Stimulated activated naive CD4-positive, alpha-beta T cell (primary cell): ENCODE data around the gene IFT43.

Source experiments
- DNase-seq, 6 experiments: peaks; one replicate each; lab custom pipeline; 2025; lab: John Stamatoyannopoulos, UW

Gene IFT43

DNA sequence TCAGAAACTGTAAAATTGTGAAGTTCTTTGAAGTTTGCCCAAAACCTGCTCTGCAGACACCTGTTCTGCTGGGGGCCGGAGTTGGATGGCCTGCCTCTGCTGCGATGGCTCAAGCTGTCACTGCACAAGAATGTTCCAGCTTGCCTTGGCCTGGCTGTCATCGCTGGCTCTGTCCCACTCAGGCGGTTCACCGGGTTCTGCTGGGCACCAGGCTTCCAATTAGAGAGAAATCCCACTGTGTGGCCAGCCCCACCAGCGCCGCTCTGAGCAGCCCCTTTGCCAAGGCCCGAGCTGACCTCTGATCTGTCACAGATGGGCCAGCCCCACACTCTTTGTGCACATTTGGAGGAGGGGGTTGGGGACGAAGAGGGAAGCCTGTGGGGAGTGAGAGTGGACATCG, 94.5 kb downstream of the IFT43 start:
- DNase-seq: no peak

DNA sequence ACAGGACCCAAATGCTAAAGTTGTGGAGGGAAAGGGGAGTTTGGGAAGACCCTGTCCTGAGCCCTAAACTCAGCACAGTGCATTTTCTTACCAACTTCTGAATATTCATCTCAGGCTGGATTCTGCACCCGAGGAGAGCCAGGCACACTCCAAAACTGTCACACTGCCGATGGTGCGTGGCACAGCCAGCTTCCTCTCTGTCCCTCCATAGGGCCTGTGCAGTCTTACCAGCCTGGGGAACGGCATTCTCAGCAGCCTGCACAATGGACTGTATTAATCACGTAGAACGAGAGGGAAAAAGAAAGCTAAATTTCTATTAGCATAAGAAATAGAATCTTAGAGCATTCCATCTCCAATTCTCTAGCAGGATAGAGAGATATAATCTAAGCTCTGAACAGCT, 94.9 kb downstream of the IFT43 start:
- DNase-seq: no peak

DNA sequence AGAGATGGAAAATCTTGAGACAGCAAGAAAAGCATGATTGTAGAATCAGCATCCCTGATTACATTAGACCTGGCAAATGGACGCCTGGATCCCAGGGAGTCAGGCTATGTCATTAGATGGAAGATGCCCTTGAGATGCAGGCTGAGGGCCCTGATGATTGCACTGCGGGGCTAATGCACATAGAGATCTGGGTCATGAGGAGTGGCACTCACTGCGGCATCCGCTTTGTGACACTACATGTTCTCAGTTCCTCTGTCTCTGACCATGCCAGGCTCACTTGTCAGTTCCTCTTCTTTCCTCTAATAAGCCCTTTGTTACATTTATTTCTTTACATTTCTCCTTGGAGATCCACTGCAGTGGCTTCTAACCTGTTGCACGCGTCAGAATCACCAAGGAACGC, 96.1 kb downstream of the IFT43 start:
- DNase-seq: no peak

DNA sequence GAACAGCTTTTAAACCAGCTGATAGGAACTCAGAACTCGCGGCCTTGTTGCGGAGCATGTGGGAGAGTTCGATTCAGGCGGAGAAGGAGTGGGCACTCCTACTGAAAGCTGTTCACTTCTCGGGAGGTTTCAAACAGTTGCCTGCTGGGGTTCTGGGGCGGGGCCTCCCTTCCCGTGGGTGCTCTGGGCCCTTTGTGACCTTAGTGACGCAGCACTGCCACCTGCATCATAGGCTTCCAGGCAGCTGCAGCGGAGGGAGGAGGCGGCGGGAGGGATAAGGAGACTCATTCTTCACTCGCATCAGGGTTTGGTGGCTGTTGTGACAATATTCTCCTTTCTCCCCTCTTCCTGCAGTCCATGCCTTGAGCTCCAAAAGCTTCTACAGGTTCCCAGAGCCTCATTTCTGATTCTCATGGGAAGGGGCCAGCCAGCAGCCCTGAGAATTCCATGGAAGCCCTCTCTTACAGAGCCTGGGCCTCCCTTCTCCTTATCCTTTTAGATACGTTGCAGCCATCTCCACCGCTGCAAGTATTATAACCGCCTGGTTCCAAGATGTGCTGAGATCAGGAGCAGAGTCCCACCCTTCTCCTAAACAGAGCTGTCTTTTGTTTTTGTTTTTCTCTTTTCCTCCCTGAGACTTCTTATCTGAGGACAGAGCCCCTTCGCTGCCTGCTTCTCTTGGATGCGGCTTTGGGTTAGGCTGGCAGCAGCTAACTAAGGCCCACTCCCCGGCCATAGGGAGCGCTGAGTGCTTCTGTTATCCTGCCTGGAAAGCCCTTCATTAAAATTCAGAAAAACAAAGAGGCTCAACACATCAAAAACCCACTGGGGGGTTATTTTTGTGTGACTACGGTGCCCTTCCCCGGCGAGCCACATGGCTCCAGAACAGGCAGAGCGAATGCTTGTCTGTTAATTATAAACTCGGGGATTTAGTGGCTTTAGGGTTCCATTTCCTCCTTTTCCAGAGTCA, 98.5 kb downstream of the IFT43 start:
- DNase-seq: no peak

DNA sequence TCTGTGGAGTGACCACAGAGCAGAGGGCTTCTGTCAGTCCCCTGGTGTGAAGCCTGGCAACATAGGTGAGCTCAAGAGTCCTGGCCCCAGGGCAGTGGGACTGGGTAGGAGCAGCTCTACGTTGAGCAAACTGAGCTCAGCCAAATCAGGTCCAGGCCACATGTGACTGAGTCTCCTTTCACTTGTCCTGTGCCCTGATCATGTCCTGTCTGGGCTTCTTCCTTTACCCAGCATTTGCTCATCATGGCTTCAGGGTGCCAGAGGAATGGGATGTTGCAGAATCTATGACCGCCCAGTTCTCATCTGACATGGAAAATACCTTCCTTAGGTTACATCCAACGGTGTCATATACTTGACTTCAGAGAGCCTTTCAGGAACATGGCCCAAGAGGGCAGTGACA, 99.8 kb downstream of the IFT43 start:
- DNase-seq: no peak

DNA sequence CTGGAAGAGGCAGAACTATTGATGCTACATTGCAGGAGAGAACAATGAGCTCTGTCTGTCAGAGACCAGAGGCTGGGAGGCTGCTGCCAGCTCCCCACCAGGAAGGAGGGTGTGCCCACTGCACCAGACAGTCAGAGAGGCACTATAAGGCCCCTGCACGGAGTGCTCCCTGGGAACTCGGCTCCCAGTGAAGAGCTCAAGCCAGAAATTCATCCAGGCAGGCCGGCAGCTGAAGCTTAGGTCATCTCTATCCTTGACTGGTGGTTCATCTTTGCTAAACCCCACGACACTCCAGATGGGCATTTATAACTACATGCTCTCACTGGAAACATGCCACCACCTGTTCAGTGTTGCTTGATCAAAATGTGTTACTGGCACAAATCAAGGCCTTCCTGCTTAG, 101.1 kb downstream of the IFT43 start:
- DNase-seq: no peak

DNA sequence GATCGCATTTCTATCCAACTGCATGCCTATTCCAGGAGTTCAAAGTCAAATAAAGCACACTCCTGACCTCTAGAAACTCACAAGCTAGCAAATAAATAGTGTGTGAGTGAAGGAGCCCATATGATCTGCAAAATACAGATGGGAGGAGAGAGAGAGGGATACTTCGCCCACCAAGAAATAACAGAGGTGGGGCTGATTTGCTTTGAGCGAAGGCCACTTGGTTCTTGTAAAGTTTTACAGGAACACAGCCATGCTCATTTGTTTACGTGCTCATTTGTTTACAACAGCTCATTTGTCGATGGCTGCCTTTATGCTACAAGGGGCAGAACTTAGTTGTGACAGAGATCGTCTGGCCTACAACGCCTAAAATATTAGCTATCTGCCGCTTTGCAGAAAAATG, 102.8 kb downstream of the IFT43 start:
- no peak for DNase-seq

DNA sequence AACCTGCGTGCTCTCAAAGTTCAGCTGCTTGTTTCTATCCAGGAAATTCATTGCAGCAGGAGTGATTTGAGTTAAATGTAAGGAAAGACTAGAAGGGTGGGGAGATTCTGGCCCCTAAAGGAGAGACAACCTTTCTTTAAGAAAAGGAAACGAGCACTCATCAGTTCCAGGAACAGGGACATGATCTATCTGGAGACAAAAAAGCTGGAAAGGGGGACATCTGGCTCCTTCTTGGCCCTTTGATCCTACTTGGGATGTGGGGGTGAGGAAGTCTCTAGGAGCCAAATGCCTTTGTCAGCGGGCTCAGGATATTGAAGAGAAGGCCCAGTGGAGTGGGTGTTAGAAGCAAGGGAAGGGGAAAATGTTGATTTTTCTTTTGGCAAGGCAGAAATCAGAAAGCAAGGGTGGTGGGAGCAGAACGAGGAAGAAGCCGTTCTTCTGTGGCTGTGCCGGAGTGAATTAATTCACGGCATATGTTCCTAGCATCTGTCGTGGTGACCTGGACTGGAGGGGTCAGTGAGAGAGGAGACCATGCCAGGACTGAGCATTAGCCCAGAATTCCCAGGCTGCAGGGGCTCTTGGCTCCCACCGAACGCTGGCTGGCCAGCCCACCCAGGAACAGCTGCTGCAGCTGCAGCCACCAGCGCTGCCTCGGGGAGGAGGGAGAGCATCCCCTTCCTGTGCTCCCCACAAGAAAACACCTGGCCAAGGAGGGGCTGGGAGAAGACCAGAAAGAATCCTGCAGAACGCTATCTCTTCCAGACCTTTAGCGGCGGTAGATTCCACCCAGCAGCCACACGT, 103.4 kb downstream of the IFT43 start:
- DNase-seq: no peak

DNA sequence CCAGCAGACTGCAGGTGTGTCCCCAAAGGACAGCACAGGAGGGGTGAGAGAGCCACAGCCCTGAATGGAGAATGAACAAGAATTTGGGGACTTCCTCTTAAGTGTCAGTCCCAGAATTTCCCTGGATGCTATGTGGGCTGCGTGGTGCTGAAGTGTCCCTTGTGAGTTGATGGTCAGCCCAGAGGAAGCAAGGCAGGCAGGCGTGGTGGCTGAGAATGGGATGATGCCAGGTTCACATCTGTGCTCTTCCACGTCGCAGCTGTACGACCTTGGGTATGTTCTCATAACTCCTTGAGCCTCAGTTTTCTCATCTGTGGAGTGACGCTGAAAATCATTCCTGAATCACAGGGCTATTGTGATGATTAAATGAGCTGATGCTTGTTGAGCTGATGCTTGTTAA, 104.0 kb downstream of the IFT43 start:
- DNase-seq: no peak

DNA sequence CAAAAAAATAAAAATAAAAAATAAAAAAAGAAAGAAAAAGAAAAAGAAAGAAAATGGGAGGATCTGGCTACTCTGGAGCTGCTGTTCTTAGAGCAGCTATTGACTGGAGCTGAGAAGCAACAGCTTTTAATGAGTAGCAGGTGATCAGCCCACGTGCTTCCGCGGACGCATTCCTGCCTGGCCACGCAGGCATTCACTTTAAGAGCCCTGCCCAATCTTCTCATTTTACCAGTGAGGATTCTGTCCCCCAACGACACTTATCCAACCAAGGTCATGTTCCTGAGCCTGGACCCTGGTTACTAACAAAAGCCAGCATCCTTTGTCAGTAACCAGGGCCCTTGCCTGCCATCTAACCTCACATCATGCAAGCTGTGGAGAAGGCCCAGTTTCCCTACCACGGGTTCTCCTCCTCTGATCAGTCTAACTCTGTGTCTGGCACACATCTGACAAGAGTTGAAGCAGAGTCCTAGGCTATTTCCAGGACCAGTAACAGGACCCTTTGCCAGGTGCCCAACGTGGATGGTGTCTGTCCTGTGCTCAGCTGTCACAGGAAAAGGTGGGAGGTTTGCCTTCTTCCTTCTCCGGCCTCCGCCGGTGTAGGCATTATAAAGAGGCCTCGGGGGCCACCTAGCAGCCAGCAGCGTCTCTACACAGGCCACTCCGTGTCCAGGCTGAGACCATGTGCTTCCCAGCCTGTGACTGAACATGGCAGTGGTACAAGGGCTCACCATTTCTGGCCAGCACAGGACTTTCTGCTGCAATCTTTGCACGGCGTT, 105.2 kb downstream of the IFT43 start:
- no peak for DNase-seq

DNA sequence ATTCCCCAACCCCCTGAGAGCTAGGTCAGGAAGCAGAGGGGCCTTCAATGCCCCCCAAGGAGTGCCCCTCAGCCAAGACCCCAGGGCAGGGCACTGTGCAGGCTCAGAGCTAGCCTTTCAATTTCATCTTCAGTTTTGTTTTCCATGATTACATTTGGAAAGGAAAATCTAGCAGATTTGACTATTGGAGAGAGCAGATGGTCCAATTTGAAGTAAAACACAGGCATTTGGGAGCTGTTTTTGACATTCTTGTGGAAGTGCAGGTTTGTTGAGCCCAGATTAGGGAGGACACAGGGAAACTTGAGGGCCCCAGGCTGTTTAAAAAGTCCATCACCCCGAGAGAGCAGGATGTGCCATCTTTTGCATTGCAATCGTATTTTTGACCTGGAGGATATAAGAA, 107.5 kb downstream of the IFT43 start:
- no peak for DNase-seq

DNA sequence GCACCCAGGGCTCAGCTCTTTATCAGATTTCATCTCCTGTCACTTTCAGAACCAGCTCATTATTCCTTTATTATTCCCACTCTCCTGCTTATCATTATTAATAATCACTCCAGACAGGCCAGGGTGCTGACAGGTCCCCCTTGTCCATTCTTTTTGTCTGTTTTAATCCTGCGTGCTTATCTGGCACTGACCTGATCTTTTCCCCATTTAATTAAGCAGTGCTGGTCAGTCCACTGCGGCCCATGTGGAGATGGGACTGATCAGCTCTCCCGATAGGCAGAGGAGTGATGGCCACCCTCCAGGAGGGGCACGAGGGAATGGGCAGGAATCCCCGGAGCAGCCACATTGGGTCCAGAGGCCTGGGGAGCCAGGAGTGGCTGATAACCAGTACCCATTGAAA, 110.7 kb downstream of the IFT43 start:
- no peak for DNase-seq

DNA sequence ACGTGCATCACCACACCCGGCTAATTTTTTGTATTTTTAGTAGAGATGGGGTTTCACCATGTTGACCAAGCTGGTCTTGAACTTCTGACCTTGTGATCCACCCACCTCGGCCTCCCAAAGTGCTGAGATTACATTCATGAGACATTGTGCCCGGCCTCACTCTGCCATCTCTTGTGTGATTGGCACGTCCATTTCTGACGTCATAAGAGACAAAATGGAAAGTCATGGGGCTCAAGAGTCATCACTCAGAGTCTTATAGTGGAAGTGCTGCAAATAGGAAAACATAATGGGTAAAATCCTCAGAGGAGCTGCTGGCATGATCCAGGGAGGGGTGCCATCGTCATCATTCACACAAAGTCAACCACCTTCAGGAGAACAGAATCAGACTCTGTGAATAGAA, 112.0 kb downstream of the IFT43 start:
- DNase-seq: no peak

DNA sequence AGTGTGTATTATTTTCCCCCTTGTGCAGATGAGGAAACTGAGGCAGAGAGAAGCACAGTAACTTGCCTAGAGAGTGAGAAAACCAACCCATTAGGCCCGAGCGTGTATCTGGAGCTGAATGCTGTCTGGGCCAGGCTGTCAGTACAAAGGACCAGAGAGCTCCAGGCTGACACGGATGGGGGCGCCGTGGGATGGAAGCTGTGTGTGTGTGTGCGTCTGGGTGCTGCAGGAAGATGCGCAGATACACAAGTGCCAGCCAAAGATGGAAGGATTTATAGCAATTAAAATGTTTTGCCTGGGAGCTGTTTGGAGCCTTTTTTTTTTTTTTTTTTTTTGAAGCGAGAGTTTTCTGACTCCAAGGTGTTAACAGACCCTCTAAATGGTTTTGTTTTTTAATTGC, 112.5 kb downstream of the IFT43 start:
- no peak for DNase-seq

DNA sequence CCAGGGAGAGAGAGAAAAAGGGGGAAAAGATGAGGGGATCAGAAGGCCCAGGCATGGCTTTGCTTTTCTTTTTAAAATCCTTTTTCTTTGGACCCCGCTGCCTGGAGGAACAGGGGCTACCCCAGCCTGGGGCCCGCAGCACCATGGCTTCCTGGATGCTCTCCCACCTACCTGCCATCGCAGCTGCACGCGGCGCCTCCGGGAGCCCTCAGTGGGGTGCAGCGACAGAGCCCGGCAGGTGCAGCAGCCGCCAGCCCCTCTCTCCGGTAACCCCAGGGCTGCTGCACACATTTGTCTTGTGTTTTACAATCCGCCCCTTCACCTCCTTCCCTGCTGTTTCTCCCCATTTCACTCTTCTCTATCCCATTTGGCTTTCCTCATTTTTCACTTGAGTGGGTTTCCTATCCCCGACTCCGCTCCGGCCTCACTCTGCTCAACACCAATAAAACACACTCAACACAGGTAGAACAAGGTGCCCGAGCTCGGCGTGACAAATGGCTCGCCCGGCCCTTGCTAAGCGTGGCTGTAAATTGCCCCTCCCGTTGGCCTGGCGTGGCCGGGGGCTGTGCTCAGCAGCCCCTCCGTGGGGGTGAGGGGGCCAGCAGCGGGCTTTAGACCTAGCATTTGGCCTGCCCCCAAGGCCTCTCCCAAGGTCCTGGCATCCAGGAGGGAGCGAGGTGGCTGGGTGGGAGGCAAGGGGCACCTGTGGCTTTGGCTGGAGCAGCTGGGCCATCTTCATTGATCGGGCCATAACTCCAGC, 113.5 kb downstream of the IFT43 start:
- no peak for DNase-seq

DNA sequence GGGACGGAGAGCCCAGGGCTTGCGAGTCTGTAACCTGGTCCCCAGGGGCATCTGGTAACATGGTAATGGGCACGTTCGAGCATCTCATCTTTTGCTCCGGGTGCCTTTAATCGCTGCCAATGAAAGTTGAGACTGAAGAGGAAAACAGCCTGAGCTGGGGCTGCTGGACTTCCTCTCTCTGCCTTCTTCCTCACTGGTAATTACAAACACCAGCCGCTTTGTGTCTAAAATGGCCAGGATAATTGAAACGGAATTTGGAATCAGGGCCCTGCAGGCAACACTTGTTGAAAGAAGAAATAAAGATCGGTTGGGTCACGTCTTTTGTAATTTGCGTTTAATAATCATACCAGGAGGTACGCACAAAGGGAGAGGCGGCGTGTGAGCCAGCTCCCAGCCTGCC, 114.7 kb downstream of the IFT43 start:
- DNase-seq: no peak

DNA sequence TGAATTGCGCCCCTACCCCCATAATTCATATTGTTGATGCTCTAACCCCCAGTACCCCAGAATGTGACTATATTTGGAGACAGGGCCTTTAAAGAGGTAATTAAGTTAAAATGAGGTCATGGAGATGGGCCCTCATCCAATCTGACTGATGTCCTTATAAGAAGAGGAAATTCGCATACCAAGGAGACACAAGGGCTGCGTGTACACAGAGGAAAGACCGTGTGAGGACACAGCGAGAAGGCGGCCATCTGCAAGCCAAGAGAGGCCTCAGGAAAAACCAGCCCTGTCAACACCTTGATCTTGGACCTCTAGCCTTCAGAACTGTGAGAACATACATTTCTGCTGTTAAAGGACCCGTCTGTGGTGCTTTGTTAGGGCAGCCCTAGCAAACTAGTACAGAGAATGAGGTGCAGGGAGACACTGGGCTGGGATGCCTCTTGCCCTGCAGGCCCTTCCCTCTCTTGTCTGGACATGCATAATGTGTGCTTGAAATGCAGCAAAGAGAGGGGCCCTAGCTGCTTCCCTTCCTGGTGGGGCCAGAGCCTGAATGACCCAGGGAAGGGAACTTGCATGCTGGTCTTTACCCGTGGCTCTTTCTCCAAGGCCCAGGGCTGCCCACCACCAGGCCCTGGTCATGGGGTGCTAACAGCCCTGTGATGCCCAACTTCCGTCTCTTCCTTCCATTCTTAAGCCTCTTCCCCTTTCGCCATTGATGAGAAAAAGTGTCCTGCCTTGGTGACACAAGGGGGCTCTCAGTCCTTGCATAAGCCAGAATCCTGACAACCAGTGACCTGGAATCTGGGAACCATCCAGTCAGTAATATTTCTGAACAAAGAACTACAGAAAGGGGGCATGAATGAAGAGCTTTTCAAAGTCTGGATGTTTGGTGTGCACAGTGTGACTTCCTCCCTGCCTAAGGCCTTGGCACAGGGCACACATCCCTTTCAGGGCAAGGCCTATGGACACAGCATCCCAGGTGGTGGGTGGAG, 116.1 kb downstream of the IFT43 start:
- no peak for DNase-seq

DNA sequence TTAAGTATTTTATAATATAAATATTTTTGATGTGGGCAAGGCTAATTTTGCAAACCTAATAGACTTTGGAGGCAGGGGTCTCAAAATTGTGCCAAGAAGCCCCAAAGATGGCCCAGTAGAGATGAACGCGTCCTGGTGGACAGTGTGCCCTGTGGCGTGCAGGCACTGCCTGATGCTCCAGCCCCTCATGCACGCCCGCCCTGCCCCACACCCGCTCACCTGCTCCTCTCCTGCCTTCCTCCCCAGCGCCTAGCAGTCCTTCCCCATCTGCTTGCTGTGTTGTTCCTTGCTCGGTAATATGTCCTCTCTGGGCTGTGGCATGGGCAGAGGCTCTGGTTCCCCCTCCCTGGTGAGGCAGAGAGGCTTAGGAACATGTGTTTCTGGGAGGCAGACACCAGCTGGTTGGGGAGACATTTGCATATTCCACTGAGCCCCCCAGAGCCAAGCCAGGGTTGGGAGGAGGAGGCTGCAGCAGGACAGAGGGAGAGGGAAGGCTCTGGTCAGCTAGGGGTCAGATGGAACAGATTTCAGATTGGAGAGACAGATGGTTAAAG, 119.3 kb downstream of the IFT43 start:
- no peak for DNase-seq

DNA sequence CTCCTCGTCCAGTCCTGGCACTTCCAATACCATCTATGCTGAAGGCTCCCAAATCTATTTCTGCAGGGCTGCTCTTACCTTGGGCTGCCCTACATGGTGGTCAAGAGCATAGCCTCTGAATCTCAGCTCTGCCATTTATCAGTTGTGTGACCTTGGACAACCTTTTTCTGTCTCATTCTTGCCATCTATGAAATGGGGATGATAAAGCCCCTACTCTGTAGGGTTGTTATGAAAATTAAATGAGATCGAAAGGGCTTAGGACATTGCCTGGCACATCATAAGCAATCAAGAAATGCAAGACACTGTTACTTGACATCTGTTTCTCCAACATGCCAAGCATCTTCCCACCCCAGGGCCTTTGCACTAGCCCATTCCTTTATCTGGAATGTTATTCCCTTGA, 120.6 kb downstream of the IFT43 start:
- no peak for DNase-seq
